Right cardiac atrium (tissue), 5 donors: ENCODE results near the gene RDH16. TPM values are rescaled to one million over a fixed set of nuclear protein-coding genes. Genes with fewer than 3 reads are reported as not detected.
"Not testable (repeated sequence)": the region's sequence is repeated elsewhere in the genome, so short reads cannot be mapped to it uniquely, and the experiment has no call there.

ENCODE experiments used
- ATAC-seq, 2 donors: fragments of 200-7000 bp; cut with Tn5 transposase; one replicate each; pipeline versions ENCODE4 v1.8.0 to v1.9.1; 2020; ENCODE audit warnings: moderate library complexity in 2 of 2, mild to moderate bottlenecking in 1 of 2
- DNase-seq, 3 donors: peaks; one replicate each; pipeline ENCODE4 v3.0.0-alpha.2; 2020
- H3K27ac ChIP-seq: one replicate; pipeline ENCODE4 v1.5.1; 2013; ENCODE audit warnings: mild to moderate bottlenecking, low read length, control low read depth, moderate library complexity
- H3K27me3 ChIP-seq: one replicate; pipeline ENCODE4 v1.6.1; 2013; ENCODE audit not compliant: control insufficient read depth, insufficient read depth
- H3K4me1 ChIP-seq: one replicate; pipeline ENCODE4 v1.6.1; 2013; ENCODE audit warnings: low read length; ENCODE audit not compliant: control insufficient read depth, insufficient read depth
- H3K4me3 ChIP-seq: one replicate; pipeline ENCODE4 v1.5.1; 2013; ENCODE audit warnings: low read length, control low read depth
- H3K9me3 ChIP-seq: one replicate; pipeline ENCODE4 v1.6.1; 2013; ENCODE audit warnings: low read length; ENCODE audit not compliant: control insufficient read depth
- WGBS: extraction: QIAGEN DNeasy Blood & Tissue Kit; methylation state at CpG from one replicate; pipeline ENCODE4 v1.1.7; 2013; 5-methylcytosine and 5-hydroxymethylcytosine counted together
- intact Hi-C, 4 donors: fragments of 100-400 bp; cut with DNase I; formaldehyde crosslinking; loops; one replicate each; pipeline versions ENCODE4 v1.11.0 to v1.14.0; 2022 to 2023
- polyA plus RNA-seq: library from polyadenylated mRNA; stranded (reverse); fragments of 200-250 nt; gene quantifications from one replicate; pipeline ENCODE4 v1.2.3, GENCODE V29; 2013
- total RNA-seq, 4 donors: library from RNA; stranded (reverse); fragmentation: NEBNext Ultra II Directional; extraction: Animal tissue kit (Norgen Biotek cat#: 25700); gene quantifications; one replicate each; pipeline ENCODE4 v1.2.1, GENCODE V29; 2021
- donor health status: healthy with polysubstance abuse.
- donor health status: DM: no; HTN: yes; CAD: no.
- donor health status: DM: no; HTN: no; CAD: no.
- donor health status: DM: no; HTN: yes; CAD: no; lungs with severe emphysema.
- donor health status: DM: yes; HTN: yes; CAD: no.

RDH16 gene
- total and polyA plus RNA-seq, 5 donors: 0.06 to 0.31 (median 0.28) TPM

- ATAC-seq (no peak), DNase-seq (no peak)
- H3K4me3 ChIP-seq: no peak overlapping the region
- H3K27me3 ChIP-seq: no peaks in the 10 kb centered on the region
- no peaks in the 10 kb centered on the region for H3K9me3 ChIP-seq
- intact Hi-C loops: no loop called here
- 33% methylated on average over 1 of the region's 1 CpG for WGBS
- no peak overlapping the region for H3K27ac ChIP-seq
- H3K4me1 ChIP-seq: no peaks in the 10 kb centered on the region
Measured at GRCh38 chr12:56953314-56953713, 4.1 kb downstream of the RDH16 start.

- DNase-seq (no peak), ATAC-seq (no peak)
- Histone ChIP-seq H3K27me3 (no peaks in the 10 kb centered on the region), H3K9me3 (no peaks in the 10 kb centered on the region), H3K4me3 (no peak overlapping the region), H3K27ac (no peak overlapping the region), H3K4me1 (no peaks in the 10 kb centered on the region)
- intact Hi-C loops: no loop called here
- WGBS: 89% methylated on average over 11 of the region's 11 CpGs
Measured at GRCh38 chr12:56951582-56952339, 5.6 kb downstream of the RDH16 start.

GRCh38 chr12:56948881-56949280 lies 8.5 kb downstream of the RDH16 start:
- intact Hi-C loops: no loop called here
- no peak overlapping the region for H3K27ac ChIP-seq
- no peaks in the 10 kb centered on the region for H3K9me3 ChIP-seq
- H3K27me3 ChIP-seq: no peaks in the 10 kb centered on the region
- ATAC-seq: no peak
- no peak overlapping the region for H3K4me3 ChIP-seq
- DNase-seq: no peak
- WGBS: 98% methylated on average over 2 of the region's 2 CpGs
- H3K4me1 ChIP-seq: no peaks in the 10 kb centered on the region

- ATAC-seq (no peak), DNase-seq (no peak)
- Histone ChIP-seq H3K27me3 (no peaks in the 10 kb centered on the region), H3K9me3 (no peaks in the 10 kb centered on the region), H3K4me1 (no peaks in the 10 kb centered on the region), H3K27ac (no peak overlapping the region), H3K4me3 (no peak overlapping the region)
- intact Hi-C loops: no loop called here
Measured at GRCh38 chr12:56948457-56948777, 9.0 kb downstream of the RDH16 start.

- WGBS: 80% methylated on average over 6 of the region's 6 CpGs
- no peaks in the 10 kb centered on the region for H3K9me3 ChIP-seq
- no peak overlapping the region for H3K4me3 ChIP-seq
- DNase-seq (no peak), ATAC-seq (no peak)
- H3K27ac ChIP-seq: no peak overlapping the region
- H3K27me3 ChIP-seq: no peaks in the 10 kb centered on the region
- no peaks in the 10 kb centered on the region for H3K4me1 ChIP-seq
- intact Hi-C loops: no loop called here
Measured at GRCh38 chr12:56947633-56948456, 9.6 kb downstream of the RDH16 start.

- 92% methylated on average over 4 of the region's 4 CpGs for WGBS
- no peaks in the 10 kb centered on the region for H3K27me3 ChIP-seq
- DNase-seq (no peak), ATAC-seq (no peak)
- intact Hi-C loops: no loop called here
- H3K9me3 ChIP-seq: no peaks in the 10 kb centered on the region
- no peak overlapping the region for H3K4me3 ChIP-seq
- peaks cover 7% of the 10 kb centered on the region for H3K4me1 ChIP-seq
- no peak overlapping the region for H3K27ac ChIP-seq
Measured at GRCh38 chr12:56943878-56944277, 13.5 kb downstream of the RDH16 start.

- H3K27ac ChIP-seq, H3K27me3 ChIP-seq, DNase-seq, H3K4me3 ChIP-seq, ATAC-seq, H3K4me1 ChIP-seq, H3K9me3 ChIP-seq, intact Hi-C loops: not testable (repeated sequence)
- WGBS: 79% methylated on average over 1 of the region's 1 CpG
Measured at GRCh38 chr12:56943374-56943773, 14.0 kb downstream of the RDH16 start.

- intact Hi-C loops: no loop called here
- Histone ChIP-seq H3K4me1 (peaks cover 7% of the 10 kb centered on the region), H3K9me3 (no peaks in the 10 kb centered on the region), H3K4me3 (no peak overlapping the region), H3K27me3 (no peaks in the 10 kb centered on the region), H3K27ac (no peak overlapping the region)
- ATAC-seq: peak in 1 of 2 donors; percentile 65
- DNase-seq: no peak
- 30% methylated on average over 3 of the region's 3 CpGs for WGBS
Measured at GRCh38 chr12:56941299-56942017, 15.9 kb downstream of the RDH16 start.

- intact Hi-C loops: not testable (repeated sequence)
Measured at GRCh38 chr12:56940942-56941298, 16.5 kb downstream of the RDH16 start.

GRCh38 chr12:56935752-56936151 lies 21.7 kb downstream of the RDH16 start:
- no peaks in the 10 kb centered on the region for H3K4me1 ChIP-seq
- no peaks in the 10 kb centered on the region for H3K27me3 ChIP-seq
- H3K9me3 ChIP-seq: no peaks in the 10 kb centered on the region
- no peak overlapping the region for H3K4me3 ChIP-seq
- 87% methylated on average over 2 of the region's 2 CpGs for WGBS
- DNase-seq (no peak), ATAC-seq (no peak)
- no peak overlapping the region for H3K27ac ChIP-seq
- intact Hi-C loops: no loop called here

More at GRCh38 chr12:56940942-56941298, 16.5 kb downstream of the RDH16 start:
- WGBS: 0% methylated on average over 1 of the region's 4 CpGs
- H3K4me3 ChIP-seq, H3K4me1 ChIP-seq, H3K27me3 ChIP-seq, DNase-seq, ATAC-seq, H3K27ac ChIP-seq, H3K9me3 ChIP-seq: not testable (repeated sequence)

- 79% methylated on average over 2 of the region's 2 CpGs for WGBS
- H3K4me1 ChIP-seq: no peaks in the 10 kb centered on the region
- H3K27ac ChIP-seq: no peak overlapping the region
- ATAC-seq (no peak), DNase-seq (no peak)
- no peak overlapping the region for H3K4me3 ChIP-seq
- no peaks in the 10 kb centered on the region for H3K27me3 ChIP-seq
- intact Hi-C loops: no loop called here
- no peaks in the 10 kb centered on the region for H3K9me3 ChIP-seq
Measured at GRCh38 chr12:56935157-56935556, 22.3 kb downstream of the RDH16 start.
